Measurements from ENCODE around the gene SH2D6.

The SH2D6 gene

GRCh38 chr2:85485815-85486214 is 67.3 kb downstream of the SH2D6 start:
- Histone ChIP-seq H3K4me3 (ENCODE audit: insufficient read depth, low read depth, low read length, poor library complexity, severe bottlenecking) (no peak overlapping the region), H3K36me3 (ENCODE audit: control insufficient read depth, insufficient read depth, low read length) (no peaks in the 10 kb centered on the region), H3K4me1 (ENCODE audit: control insufficient read depth, insufficient read depth, low read length, poor library complexity, severe bottlenecking) (no peaks in the 10 kb centered on the region), H3K27ac (ENCODE audit: insufficient read depth, low read length, poor library complexity, severe bottlenecking) (no peak overlapping the region), H3K27me3 (replicated peaks; ENCODE audit: control insufficient read depth, insufficient read depth, low read length, poor library complexity, severe bottlenecking) (no peaks in the 10 kb centered on the region), H3K9me3 (ENCODE audit: control insufficient read depth, low read length) (no peaks in the 10 kb centered on the region)
- DNase-seq: no peak

Measured in effector memory CD4-positive, alpha-beta T cell (primary cell).